ENCODE measurements around the gene KCTD10.
"Not testable (repeated sequence)": the region's sequence is repeated elsewhere in the genome, so short reads cannot be mapped to it uniquely, and the experiment has no call there.

KCTD10 gene

GRCh38 chr12:109494348-109494881 lies 17.3 kb upstream of the KCTD10 start:
- no peak for ATAC-seq

- no peak for ATAC-seq
Observed at GRCh38 chr12:109493938-109494337, 16.8 kb upstream of the KCTD10 start.

GRCh38 chr12:109493090-109493489 lies 16.0 kb upstream of the KCTD10 start:
- no peak for ATAC-seq

GRCh38 chr12:109492371-109492770 lies 15.3 kb upstream of the KCTD10 start:
- ATAC-seq: no peak

GRCh38 chr12:109491671-109492070 lies 14.6 kb upstream of the KCTD10 start:
- no peak for ATAC-seq

GRCh38 chr12:109489955-109490565 lies 13.0 kb upstream of the KCTD10 start:
- ATAC-seq: no peak

GRCh38 chr12:109489016-109489954 lies 12.2 kb upstream of the KCTD10 start:
- ATAC-seq: no peak

- no peak for ATAC-seq
Observed at GRCh38 chr12:109488051-109488665, 11.1 kb upstream of the KCTD10 start.

- ATAC-seq: no peak
Observed at GRCh38 chr12:109487181-109488050, 10.3 kb upstream of the KCTD10 start.

- no peak for ATAC-seq
Observed at GRCh38 chr12:109485201-109485600, 8.1 kb upstream of the KCTD10 start.

GRCh38 chr12:109483346-109483745 lies 6.2 kb upstream of the KCTD10 start:
- ATAC-seq: no peak

- ATAC-seq: no peak
Observed at GRCh38 chr12:109482894-109483293, 5.8 kb upstream of the KCTD10 start.

- no peak for ATAC-seq
Observed at GRCh38 chr12:109482491-109482890, 5.4 kb upstream of the KCTD10 start.

- no peak for ATAC-seq
Observed at GRCh38 chr12:109481863-109482262, 4.8 kb upstream of the KCTD10 start.

- ATAC-seq: no peak
Observed at GRCh38 chr12:109480356-109480755, 3.3 kb upstream of the KCTD10 start.

- no peak for ATAC-seq
Observed at GRCh38 chr12:109479761-109480160, 2.7 kb upstream of the KCTD10 start.

GRCh38 chr12:109477963-109478315 lies 839 bp upstream of the KCTD10 start:
- ATAC-seq: no peak

GRCh38 chr12:109476807-109477184 lies 304 bp downstream of the KCTD10 start:
- no peak for ATAC-seq

- no peak for ATAC-seq
Observed at GRCh38 chr12:109475993-109476806, 900 bp downstream of the KCTD10 start.

- no peak for ATAC-seq
Observed at GRCh38 chr12:109475121-109475520, 2.0 kb downstream of the KCTD10 start.

- ATAC-seq: not testable (repeated sequence)
Observed at GRCh38 chr12:109473526-109474270, 3.4 kb downstream of the KCTD10 start.

Data from activated CD4-positive, CD25-positive, alpha-beta regulatory T cell treated with anti-CD3 and anti-CD28 coated beads, Interleukin-2, amount 50 U/mL, for 24 hours (primary cell).